Ammon's horn (tissue), 1 donor: ENCODE measurements around the gene DIP2B.
"Not testable (repeated sequence)": the region's sequence is repeated elsewhere in the genome, so short reads cannot be mapped to it uniquely, and the experiment has no call there.

Experiments
- DNase-seq: peaks from one replicate; pipeline ENCODE4 v3.0.0-alpha.2; 2016; ENCODE audit warnings: low spot score

The DIP2B gene

DNA sequence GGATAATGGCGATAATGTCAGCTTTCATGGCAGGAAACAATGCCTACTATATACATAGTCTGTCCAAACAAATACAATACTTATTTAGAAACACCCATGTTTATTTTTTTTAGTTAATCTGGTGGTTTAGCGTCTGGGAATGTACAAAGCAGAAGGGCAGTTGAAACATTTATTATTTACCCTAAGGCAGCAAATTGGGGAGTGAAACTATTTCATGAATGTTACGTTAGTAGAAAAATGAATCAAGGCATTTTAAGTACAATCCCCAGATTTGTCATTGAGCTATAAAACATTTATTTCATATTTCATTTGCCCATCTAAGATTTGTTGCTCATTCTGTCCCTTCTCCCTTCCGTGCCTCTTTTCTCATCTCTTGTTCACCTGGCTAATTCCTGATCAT lies 172.0 kb downstream of the DIP2B start:
- no peak for DNase-seq

DNA sequence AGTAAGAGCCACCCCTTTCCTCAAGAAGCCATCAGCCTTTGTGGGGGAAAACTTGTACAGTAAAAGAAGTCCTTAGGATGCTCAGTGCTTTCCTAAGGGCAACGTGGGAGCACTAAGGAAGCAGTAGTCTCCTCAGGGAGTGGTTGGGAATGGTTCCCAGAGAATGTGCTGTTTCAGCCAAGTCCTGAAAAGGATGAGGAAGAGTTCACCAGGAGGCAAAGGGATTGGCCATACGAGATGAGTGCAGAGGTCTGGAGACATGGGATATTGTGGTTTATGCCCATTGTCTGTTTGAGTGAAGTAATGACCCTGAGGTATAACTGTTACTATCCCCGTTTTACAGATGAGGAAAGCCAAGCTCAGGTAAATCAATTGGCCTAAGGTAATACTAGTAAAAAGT lies 173.1 kb downstream of the DIP2B start:
- no peak for DNase-seq

DNA sequence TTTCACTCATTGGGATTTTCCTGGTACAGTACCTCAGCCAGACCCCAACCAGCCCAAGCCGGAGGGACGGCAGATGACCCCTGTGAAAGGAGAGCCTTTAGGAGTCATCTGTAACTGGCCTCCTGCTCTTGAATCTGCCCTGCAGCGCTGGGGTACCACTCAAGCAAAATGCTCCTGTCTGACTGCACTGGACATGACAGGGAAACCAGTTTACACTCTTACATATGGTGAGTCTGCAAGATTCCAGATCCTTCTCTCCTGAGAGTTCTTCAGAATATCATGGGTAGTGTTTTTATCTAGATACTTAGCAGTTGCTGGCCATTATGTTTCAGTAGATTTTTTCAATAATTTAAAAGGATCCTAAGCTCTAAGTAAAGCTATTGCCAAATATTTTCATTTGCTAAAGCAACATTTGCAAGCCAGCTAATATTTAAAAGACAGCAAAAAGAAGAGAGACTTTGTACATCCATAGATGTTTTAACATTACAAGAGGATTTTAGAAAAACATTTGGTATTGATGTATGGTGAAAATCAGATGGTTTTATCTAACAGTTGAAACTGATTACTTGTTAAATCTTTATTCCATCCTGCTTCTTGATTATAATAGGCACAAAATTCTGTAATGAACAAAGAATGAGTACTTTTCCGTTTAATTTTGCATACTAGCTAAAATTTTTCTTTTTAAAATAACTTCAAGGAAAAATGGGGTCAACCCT lies 174.0 kb downstream of the DIP2B start:
- no peak for DNase-seq

DNA sequence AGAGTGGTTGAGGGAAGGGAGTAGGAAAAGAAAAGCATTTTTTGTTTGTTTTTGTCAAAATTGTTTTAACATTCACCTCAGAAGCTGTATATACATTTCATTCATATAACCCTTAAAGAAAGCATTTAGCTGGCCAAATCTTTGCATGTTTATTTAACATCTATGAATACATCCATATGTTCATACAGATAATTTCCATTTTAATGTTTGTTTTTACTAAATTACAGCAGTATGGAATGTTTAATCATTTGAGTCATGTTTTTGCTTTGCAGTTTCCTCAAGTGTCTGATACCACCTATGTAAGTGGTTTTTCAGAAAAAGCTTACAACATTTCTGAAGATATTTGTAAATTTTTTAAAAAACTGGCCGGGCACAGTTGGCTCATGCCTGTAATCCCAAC lies 174.8 kb downstream of the DIP2B start:
- DNase-seq, result no peak

DNA sequence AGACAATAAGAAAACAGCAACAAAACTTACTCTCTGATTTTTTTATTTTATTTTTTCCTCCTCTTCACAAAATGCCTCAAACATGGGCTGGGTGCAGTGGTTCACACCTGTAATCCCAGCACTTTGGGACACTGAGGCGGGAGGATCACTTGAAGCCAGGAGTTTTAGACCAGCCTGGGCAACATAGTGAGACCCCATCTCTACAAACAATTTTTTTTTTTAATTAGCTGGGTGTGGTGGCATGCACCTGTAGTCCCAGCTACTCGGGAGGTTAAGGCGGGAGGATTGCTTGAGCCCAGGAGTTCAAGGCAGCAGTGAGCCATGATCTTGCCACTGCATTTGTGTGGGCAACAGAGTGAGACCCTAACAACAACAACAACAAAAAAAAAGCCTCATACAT lies 176.3 kb downstream of the DIP2B start:
- not testable (repeated sequence) for DNase-seq

DNA sequence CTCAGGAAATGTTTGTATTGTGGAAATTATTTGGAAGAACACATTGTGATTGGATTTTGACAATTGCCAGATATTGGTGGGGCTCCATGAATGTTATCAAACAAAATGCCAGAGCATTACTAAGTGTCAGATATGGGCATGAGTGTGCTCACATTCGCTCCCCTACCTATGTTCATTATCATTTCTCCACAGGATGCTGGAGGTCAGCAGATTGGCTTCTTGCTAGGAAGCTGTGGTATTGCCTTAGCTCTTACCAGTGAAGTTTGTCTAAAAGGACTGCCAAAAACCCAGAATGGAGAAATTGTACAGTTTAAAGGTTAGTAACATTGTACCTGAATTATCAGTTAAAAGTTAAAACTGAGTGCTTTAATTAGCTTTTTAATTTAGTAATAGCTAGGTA lies 180.9 kb downstream of the DIP2B start:
- DNase-seq, result no peak

DNA sequence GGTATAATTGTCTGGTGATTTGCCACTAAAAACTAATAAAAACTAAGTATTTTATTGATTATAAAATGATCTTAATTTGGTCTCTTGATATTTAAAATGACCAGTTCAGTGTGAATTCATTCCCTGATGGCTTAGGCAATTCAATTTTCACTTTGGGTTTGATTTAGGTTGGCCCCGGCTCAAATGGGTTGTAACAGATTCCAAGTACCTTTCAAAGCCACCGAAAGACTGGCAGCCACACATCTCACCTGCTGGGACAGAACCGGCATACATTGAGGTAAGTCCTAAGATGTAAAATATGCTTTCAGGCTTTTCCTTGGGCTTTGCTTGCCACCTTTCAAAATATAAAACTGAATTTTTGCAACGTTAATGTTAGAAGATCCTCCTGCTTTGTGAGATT lies 181.6 kb downstream of the DIP2B start:
- DNase-seq, result no peak

DNA sequence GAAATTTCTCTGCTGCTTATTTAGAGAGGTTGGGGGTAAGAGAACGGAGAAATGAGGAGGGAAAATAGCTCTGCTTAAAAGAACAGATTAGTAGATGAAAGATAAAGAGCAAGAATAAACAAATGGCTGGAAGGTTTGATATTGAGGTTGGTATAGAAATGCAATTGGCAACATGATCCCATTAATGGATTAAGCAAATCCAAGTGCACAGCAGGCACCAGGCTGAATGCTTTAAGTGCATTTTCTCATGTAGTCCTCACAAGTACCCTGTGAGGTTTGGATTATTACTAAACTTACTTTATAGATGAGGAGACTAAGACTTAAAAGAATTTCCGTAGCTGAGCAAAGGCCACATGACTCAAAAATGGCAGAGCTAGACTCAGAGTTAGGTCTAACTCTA lies 182.2 kb downstream of the DIP2B start:
- DNase-seq, result no peak

DNA sequence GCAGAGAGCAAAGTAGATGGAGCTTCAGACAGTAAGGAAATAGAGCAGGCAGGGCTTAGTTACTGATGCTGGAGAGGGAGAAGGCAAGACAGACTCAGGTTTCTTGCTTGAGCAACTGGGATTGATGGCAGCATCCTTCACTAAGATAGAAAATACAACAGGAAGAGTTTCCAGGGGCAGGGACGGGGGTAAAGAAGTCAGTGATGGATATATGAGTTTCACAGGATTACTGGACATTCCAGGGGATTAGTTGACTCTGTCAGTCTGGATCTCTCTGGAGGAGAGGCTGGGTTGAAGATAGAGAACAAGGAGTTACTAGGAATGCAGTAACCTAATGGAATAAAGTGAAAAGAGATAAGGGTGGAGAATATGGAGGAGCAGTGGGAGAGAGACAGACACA lies 184.7 kb downstream of the DIP2B start:
- no peak for DNase-seq

DNA sequence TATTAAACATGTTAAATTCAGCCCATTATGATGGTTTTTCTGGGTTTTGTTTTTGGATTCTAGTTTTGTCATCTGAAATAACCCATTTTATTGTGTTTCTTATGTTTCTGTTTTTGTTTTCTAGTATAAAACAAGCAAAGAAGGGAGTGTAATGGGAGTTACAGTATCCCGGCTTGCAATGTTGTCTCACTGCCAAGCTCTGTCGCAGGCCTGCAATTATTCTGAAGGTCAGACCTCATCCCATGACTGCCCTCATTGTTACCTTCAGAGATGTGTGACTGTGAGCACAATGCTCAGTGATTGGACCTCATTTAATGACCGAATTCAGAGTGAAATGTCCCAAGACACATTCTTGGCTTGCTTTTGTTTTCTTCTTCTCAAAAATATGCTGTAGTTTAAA lies 186.1 kb downstream of the DIP2B start:
- peak; percentile 85 for DNase-seq

DNA sequence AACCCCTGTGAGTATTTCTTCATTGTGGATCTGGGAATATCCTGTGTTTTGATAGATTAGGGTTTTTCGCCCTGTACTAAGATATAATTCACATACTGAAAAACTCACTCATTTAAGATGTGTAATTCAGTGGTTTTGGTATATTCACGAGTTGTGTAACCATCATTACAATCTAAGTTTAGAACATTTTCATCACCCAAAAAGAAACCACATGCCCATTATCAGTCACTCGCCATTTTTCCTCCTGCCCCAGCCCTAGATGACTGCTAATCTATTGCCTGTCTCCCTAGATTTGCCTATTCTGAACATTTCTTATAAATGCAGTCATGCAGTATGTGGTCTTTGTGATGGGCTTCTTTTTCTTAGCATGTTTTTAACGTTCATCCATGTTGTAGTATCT lies 191.2 kb downstream of the DIP2B start:
- DNase-seq, result no peak

DNA sequence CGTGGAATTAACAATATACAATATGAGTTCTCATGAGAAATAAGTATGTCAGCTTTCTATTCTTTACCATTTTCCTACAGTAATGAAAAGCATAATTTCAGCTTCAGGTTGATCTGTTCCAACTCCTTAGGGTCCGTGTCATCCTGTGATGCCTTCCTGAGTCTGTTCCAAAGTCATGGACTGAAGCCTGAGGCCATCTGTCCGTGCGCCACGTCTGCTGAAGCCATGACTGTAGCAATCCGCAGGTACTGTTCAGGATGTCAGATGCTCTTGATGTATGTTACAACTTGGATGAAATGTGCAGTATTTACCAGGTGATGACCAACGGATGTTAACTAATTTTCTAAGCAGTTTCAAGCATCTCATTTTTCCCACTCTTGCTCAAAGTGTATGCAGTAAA lies 192.1 kb downstream of the DIP2B start:
- no peak for DNase-seq

DNA sequence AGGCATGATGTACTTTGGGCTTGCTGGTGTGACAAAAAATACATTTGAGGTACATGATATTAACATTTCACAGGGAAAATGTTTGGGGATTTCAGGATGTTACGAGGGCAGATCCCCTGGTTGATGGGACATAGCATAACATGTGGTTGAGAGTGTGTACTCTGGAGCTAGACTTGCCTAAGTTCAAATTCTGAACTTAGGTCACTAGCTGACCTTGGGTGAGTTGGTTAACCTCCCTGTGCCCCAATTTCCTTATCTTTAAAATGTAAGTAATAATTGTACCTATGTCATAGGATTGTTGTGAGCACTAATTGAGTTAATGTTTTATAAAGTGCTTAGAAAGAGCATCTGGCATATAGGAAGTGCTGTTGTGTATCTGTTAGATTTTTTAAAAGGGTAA lies 194.4 kb downstream of the DIP2B start:
- no peak for DNase-seq

DNA sequence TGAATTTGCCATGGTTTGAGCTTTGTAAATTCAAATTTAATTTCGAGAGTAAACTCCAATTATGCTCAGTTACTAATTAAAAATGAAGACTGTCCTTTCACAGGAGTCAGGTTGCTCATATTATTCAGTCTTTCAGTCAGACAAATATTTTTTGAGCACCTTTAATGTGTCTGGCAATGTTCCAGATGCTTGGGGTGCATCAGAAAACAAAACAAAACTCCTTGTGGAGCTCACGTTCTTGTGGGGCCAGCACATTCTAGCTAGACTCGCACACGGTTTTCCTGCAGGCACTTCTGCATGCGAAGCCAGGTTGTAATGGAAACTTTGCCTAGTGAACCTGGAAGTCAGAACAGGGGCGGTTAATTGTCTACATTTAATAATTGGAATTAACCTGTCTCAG lies 195.2 kb downstream of the DIP2B start:
- no peak for DNase-seq

DNA sequence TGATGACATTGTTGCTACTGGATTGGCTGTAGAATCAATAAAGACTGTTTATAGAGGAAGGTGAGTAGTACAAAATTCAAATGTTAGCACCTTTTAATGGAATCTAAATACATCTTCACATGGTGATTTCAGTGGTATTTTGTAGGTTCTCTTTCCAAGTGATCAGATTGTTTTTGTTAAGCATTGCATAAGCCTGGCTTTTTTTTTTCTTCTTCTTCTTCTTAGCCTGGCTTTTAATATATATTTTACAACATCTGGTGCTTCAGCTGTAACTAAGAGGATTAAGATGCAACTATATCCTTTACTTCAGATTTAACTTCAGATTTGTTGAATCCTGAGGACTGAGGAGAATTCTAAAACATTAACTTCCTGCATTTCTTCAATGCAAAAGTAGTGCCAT lies 201.8 kb downstream of the DIP2B start:
- DNase-seq, result no peak

DNA sequence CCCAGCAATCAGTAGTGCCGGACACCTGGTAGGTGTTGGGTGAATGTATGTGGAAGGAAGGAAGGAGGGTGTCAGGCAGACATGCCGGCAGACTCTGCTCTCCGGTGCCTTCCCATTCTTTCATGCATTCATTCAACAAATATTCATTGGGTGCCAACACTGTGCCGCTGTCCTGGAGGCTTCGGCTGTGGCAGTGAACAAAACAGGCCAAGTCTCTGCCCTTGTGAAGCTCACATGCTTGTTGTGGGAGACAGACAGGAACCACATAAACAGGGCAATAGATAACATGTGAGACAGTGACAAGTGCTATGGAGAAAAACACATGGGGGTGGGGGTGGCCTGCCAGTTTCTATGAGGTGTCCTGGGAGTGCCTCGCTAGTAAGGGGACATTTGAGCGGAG lies 202.6 kb downstream of the DIP2B start:
- DNase-seq, result no peak

DNA sequence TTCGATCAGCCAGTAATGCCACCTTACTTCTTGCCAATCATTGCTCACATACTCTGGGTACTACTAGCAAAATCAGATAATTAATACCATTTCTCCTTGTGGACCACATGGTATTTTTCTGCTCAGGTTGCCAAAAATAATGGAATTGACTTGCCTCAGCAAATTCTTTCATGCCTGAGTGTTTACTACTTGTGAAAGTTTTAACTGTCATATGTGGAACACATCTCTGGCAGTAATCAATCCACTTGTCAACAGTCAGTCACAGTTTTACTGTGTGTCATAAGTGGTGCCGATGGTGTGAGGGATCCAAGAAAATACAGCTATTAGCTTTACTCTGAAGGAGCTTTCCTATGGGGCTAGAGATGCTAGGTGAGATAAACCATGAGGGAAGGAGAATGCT lies 203.8 kb downstream of the DIP2B start:
- no peak for DNase-seq

DNA sequence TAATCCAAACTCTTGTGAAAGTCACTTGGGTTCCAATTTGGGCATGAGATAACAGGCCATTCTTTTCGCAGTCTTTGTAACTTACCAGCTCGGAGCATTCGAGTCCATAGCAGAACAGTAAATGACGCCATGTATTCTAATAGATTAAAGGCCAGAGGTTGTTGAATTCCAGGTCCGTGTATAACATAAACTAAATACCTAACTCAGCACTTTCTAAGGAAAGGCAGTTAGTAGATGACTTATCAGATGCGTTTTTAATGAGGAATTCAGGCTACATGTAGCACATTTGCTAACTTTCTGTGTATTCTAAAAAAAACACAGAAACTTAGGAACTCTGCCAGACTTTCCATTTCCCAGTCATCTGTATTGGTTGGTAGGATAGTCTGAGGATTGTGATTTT lies 206.3 kb downstream of the DIP2B start:
- no peak for DNase-seq

DNA sequence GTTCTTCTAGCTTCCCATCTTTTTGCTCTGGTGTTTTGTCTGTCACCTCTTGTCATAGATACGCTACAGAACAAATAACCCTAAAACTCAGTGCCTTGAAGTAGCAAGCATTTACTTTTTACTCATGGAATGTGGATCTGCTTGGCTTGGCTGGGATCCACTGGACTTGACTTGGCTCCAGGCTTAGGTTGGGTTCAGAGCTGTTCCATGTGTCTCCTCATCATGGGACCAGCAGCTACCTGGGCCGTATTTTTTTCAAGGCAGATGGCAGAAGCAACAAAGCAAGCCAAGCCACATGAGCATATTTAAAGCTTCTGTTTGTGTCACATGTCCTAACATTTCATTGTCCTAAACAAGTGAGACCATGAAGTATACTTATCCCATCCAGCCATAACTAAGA lies 210.4 kb downstream of the DIP2B start:
- DNase-seq, result no peak

DNA sequence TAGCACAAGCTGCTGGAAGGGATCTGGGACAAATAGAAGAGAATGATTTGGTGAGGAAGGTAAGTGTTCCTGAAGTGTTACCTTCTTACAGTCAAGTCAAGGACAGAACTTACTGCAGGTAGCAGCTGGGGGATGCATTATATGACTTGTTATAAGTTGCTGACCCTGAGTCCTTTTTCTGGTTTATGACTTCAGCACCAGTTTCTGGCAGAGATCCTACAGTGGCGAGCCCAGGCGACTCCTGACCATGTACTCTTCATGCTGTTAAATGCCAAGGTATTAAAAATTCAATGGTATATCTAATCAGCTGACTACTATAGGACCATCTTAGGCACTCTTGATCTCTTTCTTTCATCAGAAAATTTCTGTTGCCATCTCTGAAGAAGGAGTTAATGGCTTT lies 214.0 kb downstream of the DIP2B start:
- DNase-seq, result no peak

DNA sequence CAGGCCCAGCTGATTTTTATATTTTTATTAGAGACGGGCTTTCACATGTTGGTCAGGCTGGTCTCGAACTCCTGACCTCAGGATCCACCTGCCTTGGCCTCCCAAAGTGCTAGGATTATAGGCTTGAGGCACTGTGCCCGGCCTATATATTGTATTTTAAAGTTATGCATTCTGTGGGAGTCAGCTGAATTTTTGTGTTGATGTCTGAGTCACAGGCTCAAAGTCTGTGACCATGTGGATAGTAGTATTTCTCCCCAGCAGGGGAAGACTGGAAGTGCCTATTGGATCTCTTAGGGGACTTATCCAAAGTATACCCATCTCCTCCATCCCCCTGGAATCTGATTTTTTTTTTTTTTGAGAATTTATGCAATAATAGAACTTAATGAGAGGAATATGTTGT lies 215.3 kb downstream of the DIP2B start:
- no peak for DNase-seq

DNA sequence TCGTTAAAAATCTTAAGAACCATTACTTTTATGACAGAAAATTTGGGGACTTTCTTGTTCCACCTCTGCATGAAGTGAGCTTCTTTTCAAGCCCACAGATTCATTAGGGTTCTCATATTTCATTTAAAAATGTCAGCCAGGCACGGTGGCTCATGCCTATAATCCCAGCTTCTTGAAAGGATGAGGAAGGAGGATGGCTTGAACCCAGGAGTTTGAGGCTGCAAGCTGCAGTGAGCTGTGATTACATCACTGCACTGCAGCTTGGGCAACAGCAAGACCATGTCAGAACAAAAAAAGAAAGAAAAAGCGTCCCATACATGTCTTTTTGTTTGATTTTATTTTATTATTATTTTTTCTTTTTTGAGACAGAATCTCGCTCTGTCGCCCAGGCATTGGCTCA lies 215.7 kb downstream of the DIP2B start:
- DNase-seq, result no peak

DNA sequence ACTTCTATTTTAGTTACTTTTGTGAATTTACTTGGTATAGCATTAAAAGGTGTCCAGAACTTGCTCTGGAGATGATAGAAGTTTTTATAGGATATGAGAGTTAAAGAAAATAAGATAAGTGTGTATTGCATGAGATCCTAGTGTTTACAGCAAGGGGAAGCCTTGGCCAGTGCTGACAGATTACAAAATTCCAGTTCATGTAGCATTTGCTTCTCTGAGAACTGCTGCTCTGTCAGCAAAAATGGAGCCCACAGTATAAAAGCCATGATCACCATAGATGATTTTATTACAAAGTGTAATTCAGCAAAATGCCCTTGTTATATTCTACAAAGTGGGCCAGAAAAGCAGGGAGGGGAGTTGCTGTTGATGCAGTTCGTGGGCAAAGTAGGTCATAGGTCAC lies 219.1 kb downstream of the DIP2B start:
- DNase-seq, result no peak

DNA sequence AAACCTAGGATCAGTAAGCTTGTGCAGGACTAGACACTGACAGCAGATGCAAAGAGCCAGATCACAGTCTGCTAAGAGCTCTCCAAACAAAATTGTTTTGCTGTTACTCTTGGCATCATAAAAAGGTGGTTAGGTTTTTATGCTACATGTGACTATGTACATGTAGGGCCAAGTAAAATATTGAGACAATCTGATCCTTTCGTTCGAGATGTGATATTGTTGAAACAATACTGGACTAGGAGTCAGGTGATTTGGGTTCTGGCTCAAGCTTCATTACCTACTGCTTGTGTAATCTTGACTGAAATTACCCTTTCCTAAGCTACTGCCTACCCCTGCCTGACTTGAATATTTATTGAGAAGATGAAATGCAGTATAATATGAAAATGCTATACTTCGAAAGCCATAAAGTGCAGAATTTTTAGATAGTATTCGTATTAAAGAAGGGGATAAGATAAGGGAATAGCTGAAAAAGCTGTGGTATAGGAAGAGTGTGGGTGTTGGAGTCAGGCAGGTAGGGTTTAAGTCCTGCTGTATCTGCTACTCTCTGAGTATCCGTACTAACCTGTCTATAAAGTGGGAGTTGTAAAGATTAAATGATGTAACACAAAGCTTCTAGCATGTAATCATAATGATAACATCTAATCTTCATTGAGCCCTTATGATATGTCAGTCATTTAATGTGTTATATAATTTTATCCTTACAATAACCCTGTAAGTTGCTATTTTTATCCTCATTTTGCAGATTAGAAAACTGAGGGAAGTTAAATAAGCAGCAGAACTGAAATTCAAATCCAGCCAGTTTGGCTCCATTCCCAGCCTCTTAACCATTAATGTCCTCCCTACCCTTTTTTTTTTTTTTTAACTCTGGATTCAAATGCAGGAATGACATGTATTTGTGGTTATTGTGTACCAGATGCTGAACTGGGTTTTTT lies 220.5 kb downstream of the DIP2B start:
- DNase-seq, result no peak
